GM21447 (cell line): Measurements from ENCODE around the gene AQP12A.

Experiments used
- ATAC-seq: cut with Tn5 transposase; IDR thresholded peaks from one replicate; pipeline ENCODE4 v1.9.1; 2021; ENCODE audit not compliant: unreplicated experiment

AQP12A gene

DNA sequence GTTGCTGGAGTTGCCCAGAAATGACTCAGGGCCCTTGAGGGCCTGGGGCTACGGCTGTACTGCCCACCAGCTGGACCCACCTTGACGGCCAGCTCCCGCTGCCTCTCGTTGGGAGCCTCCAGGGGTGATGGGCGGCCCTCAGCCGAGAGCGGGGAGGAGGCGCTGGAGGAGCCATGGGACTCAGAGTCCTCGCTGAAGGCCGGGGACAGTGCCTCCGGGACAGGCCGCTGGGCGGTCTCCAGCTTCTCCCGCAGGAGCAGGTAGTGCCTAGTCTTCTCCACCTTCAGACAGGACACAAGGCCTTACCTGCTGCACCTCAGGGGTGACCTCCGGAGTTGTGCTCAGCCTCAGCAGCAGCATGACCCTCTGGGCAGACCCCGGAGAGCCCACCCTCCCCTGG, 30.7 kb downstream of the AQP12A start:
- ATAC-seq, result no peak

DNA sequence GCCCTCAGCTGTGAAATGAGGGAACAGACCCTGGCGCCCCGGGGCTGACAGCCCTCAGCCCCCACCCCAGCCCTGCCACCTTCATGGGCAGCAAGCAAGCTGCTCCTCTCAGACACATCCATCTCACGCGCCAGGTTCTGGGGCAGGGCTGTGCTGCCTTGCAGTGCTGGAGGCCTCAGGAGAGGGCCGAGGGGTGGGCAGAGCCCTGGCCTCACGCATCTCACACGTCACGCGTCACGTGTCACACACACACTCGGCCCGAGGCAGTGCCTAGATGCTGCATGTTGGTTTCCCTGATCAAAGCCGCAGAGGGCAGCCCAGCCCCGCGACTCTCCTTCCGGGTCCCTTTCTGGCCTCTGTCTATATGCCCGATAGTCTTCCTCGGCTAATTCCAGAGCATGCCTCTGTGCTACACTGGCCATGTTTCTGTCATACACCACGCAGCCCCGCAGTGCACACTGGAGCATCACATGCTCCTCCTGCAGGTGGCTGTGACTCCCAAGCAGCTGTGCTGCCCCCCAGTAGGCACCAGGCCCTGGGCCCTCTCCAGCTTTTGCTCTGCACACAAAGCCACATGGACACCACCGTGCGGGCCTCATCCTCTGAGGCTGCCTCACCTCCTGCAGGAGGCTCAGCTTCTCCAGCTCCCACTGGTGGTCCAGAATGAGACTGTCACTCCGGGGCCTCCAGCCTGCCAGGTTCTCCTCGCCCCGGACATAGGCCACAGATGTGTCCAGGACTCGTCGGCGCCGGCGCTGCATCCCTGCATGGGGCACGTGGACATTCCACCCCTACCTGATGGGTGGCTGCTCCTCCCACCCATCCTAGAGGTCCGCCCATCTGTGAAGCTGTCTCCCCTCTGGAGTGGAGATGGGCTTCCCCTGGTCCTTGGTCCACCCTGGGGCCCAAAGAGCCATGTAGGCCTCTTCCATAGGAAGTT, 31.4 kb downstream of the AQP12A start:
- no peak for ATAC-seq

DNA sequence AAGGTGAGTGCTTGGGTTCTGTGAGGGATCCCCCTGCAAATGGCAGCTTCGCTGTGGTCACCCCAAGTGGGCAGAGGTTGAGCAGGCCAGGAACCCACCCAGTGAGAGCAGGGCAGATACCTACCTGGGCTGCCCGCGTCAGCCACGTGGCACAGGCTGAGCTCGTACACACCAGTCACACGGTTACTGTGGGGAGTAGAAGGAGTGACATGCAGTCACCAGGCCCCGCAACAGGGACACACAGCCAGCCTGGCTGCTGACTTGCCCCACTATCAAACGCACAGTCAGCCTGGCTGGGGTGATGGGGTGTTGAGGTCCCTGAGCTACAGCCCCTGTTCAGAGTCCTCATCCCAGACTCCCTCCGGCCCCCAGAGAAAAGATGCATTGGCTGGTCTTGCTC, 32.2 kb downstream of the AQP12A start:
- ATAC-seq, result no peak

DNA sequence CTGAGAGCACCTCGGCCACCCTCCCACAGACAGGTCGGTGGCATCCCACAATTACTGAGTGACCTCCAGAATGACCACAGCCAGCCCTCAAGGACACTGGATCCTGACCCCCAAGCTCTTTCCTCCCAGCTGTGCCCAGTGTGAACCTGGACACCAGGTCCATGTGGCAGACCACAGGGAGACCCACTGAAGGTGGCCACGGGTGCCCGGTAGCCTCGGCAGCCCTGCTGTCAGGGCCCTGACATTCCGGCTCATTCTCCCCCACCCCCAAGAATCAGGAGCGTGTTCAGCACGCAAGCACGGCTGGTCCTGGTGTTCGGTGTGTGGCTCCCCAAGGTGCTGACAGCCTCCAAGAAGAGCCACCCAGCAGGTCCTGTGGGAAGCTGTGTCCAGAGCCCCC, 32.8 kb downstream of the AQP12A start:
- no peak for ATAC-seq

GRCh38 chr2:240725266-240725665, 33.6 kb downstream of the AQP12A start:
- no peak for ATAC-seq

DNA sequence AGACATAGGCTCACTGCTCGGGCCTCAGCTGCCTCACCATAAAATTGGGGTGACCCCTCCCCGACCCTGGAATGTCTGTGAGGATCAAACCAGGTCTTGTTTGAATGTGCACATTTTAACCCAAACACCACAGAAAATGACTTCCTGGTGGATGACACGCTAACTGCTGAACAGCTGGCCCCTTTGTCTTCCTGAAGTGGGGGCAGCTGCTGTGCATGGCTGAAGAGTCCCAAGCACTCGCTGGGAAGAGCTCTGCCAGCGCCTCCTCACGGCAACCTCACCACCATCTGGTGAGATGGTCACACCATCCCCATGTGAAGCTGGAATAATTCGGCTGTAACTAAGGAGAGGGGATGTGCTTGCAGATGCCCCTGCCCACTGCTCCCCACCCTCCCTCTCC, 34.0 kb downstream of the AQP12A start:
- no peak for ATAC-seq

DNA sequence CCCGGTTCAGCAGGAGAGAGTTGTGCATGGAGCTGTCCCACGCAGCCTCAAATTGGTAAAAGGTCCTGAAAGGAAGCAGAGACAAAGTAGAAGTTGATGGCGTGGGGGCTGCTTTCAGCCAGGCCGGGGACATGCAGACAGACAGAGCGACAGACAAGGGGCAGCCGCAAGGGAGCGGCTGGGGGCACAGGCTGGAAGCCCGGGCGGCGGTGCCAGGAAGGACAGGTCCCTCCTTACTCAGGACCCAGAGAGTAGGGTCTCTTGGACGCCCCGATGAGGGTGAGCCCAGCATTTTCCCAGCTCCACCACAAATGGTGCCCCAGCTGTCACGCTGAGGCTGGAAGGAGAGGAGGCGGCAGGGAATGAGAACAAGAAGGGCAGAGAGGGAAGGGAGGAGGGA, 35.2 kb downstream of the AQP12A start:
- ATAC-seq, result no peak

DNA sequence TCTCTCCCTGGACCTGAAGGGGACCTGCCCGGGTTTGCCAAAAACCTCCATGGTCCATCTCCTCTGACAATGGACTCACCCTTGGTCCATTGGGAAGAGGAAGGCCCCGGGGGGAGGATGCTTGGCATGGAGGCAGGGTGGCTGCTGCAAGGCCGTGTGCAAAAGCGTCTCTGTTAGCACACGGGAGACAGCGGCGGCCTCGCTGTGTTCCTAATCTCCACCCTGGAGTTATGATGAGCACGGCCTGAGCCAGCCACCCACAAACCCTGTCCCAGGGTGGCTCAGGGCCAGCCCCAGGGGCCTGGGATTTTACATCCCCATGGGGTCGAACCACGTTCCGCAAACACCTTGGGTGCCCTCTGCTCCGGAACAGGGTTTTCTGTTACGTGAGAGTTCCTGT, 35.8 kb downstream of the AQP12A start:
- ATAC-seq, result no peak

- no peak for ATAC-seq
Measured at GRCh38 chr2:240727913-240728312, 36.2 kb downstream of the AQP12A start.

DNA sequence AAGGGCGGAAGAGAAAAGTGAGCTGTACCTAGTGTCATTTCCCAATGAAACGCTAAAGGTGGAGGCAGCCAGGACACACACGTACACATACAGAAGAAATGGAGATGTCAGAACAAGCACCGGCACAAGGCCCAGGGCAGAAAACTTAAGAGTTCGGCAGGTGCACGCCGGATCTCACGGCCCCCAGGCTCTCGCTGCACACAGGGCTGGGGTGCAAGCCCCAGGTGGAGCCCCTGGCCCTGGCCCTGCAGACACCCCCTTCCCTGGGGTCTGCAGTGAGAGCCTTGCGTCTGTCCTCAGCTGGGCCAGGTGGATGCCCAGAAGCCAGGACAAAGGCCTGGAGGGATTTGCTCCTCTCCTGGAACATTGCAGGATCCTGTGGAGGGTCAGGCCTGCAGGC, 36.7 kb downstream of the AQP12A start:
- ATAC-seq, result no peak

DNA sequence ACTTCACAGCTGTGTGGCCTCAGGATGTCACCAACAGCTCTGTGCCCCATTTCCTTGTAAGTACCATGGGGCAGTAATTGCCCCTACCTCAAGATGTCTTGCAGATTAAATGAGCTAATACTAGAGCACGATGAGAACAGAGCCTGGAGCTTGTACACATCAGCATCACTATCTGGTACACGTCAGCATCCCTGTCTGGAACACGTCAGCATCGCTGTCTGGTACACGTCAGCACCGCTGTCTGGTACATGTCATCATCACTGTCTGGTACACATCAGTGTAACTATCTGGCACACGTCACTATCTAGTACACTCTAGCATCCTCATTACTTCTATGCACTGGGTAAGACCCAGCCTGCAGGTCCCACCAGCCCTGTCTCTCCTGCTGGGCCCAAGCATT, 37.2 kb downstream of the AQP12A start:
- no peak for ATAC-seq

DNA sequence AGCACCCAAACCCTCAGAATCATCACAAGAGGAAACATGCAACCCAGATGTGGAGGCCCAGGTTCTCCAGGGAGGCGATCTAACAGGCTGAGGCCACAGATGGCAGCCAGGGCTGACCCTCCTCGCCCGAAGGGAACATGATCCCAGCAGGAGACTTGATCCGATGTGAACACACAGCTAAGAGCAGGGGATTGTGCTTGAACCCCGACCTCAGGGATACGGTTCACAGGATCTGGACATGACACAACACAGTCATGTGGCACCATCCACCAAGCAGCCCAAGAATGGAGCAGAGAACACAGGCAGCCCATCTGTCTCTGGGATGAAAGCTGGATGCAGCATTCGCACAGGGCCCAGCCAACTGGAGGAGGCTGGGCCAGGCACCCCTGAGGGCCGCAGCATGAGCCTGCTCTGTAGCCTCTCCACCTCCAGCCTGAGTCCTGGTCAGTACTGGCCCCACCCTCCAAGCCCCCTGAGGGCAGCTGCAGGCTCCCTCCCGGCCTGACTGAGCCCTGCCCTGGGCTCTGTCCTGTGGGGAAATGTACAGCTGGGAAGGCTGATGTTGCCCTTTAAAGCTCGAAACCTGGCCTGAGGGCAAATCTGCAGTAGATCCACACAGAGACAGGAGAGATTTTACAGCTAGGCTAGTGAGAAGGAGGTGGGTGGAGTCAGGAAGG, 39.0 kb downstream of the AQP12A start:
- no peak for ATAC-seq

- no peak for ATAC-seq
Measured at GRCh38 chr2:240731178-240731545, 39.5 kb downstream of the AQP12A start.

DNA sequence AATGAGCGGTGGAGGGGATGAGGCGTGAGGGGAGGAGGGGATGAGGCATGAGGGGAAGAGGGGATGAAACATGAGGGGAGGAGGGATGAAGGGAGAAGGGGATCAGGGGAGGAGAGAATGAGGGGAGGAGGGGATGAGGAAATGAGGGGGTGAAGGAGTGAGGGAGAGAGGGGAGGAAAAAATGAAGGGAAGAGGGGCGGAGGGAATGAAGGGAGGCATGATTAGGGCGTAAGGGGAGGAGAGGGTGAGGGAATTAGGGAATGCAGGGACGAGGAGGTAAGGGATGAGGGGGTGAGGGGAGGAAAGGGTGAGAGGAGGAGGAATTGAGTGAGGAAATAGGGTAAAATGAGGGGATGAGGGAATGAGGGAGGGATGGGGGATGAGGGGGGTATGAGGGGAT, 40.5 kb downstream of the AQP12A start:
- ATAC-seq, result no peak

DNA sequence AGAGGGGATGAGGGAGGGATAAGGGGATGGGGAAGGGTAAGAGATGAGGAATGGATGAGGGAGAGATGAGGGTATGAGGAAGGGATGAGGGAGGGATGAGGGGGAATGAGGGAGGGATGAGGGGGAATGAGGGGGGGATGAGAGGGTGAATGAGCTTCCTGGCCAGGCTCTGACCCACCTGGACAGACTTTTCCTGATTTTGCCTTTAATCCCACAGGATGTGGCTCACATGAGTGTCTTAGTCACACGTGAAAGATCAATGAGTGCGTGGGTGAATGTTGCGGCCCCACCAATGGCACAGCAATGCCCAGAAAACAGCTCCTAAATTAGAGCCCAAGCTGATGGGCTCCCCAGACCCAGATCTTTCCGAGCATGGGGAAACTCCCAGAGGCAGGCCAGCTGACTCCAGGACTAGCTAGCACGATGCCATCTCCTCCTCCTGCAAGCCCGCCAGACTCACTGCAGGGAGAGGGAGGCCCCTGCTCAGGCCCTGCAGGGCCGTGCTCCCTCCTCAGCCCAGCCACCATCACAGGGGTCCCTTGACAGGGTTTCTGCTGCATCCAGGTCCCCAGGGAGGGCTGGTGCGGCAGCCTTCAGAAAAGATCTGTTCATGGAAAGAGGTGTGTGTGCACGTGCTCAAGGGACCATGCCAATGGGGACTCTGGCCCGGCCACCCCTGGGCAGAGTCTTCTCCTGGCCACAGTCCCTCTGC, 41.4 kb downstream of the AQP12A start:
- ATAC-seq, result no peak

DNA sequence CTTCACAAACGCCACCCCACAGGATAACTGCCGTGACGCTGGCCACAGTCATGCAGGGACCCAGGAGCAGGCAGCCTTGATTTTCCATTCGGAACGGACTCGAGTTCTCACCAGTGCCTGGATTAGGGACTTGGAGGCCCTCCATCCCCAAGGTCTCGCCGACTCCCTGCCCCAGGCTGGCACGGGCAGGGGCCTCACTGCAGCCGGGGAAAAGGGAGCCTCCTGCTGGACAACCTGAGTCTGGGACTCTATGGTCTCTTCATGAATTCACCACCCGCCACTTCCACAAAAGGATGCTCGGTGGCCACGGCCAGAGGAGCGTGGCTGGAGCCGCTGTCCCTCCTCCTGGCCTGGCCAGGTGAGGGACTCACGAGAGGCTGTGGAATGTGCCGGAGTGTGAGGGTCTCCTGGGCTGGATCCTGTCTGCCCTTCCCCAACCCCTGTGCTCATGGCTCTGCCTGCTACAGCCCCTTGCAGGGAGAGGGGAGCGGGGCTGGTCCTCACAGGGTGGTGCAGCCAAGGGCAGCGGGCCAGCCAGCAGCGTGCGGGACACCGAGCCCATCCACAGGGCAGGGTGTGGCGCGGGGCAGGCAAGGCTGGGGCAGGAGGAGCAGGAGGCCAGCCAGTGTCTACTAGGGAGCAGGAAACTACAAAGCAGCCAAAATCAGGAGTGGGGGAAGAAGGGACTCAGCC, 42.3 kb downstream of the AQP12A start:
- ATAC-seq, result no peak

DNA sequence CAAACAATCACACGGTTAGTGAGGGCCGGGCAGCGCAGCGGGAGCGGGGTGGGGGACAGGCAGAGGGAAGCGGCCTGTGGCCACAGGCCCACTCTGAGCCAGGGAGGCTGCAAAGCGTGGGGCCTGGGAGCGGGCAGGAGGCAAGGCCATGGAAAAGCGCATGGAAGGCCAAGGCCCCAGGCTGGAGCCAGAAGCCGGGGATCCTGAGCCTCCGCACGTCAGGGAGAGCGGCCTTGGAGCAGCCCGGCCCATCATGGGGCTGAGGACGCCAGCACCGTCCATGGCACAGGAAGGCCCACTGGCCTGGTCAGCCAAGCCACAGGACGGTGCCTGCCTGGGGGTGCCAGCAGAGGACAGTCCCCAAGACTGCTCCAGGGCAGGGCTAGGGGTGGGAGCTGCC, 43.1 kb downstream of the AQP12A start:
- ATAC-seq, result no peak

GRCh38 chr2:240735476-240735875, 43.8 kb downstream of the AQP12A start:
- no peak for ATAC-seq

DNA sequence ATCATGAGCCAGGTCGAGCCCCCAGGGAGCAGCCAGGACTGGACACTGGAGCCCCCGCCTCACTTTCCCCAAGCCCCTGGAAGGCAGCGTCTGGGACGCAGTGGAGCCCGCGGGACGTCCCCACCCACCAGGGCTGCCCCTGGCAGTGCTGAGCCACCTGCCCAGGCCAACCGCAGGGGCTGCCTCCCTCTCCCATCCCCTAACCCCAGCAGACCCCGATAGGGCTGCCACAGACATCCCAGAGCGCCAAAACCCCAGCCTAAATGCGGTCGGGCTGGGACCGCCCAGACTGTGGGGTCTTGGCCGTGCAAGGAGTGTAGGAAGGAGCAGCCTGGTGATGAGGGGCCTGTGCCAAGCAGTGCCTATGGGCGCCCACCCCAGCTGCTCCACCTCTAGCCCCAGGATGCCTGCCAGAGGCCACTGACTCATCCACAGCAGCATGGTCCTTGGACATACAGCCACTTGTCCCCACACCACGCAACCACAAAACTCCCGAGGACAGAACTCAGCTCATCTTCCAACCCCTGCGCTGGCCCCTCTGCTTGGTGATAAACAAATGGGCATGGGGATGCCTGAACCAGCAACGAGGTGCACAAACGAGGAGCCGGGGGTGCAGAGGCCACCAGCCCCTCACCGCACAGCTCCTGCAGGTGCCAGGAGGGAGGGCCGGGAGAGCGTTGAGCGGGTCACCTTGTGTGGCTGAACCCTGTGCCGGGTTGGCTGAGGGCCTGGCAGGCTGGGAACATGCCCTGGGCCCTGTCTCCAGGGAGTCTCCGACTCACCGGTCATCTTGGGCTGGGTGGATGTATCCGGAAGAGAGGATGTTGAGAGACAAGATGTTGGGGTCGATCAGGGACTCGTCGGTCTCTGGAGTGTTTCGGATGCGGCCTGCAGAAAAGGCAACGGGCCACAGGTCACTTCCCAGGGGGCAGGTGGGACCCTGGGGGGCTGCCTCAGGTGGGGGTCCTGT, 44.9 kb downstream of the AQP12A start:
- no peak for ATAC-seq

GRCh38 chr2:240737512-240737911, 45.8 kb downstream of the AQP12A start:
- no peak for ATAC-seq
